ENCODE measurements around the gene ABLIM2. TPM values are rescaled to one million over a fixed set of nuclear protein-coding genes. Genes with fewer than 3 reads are reported as not detected.
A peak's percentile ranks its signal among the peaks of the same experiment; 100 is the strongest.

The ABLIM2 gene
- polyA plus RNA-seq, 3 donors, result 0.21 TPM; not detected in 2

DNA sequence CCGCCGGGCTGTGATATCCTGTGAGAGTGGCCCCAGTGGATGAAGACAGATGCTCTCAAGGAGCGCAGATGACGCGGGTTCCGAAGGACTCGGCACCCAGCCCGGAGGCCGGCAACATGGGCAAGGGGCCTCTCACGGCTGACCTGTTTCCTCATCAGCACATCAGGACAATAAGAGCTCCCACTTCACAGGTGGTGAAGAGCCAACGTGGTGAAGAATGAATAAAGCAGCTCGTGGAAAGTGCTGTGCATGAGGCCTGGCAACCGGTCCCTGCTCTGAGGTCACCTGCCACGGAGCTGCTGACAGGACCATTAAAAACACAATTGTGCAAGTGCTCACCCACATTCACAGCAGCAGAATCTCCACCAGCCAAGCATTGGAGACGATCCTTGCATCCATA is 22.9 kb downstream of the ABLIM2 start:
- Histone ChIP-seq H3K36me3 (replicated peaks in 1 of 2; ENCODE audit: control insufficient read depth in 1 of 2, insufficient read depth in 2 of 2, low read length in 2 of 2) (no peaks in the 10 kb centered on the region), H3K9me3 (replicated peaks in 1 of 2; ENCODE audit: control insufficient read depth in 1 of 2, insufficient read depth in 1 of 2, low read length in 2 of 2) (no peaks in the 10 kb centered on the region), H4K20me1 (ENCODE audit: insufficient read depth, low read length) (no peaks in the 10 kb centered on the region), H3K4me1 (ENCODE audit: control insufficient read depth in 1 of 2, insufficient read depth in 2 of 2, low read length in 2 of 2) (no peaks in the 10 kb centered on the region), H3K4me3 (replicated peaks in 1 of 3; ENCODE audit: low read depth in 2 of 3, low read length in 3 of 3) (no peak overlapping the region), H3K4me2 (replicated peaks; ENCODE audit: extremely low read depth, low read length, poor library complexity, severe bottlenecking) (no peak overlapping the region), H3K79me2 (ENCODE audit: insufficient read depth, low read length) (no peaks in the 10 kb centered on the region), H3K27ac (ENCODE audit: low read depth in 1 of 2, low read length in 2 of 2) (no peak overlapping the region), H3K27me3 (ENCODE audit: control insufficient read depth in 2 of 2, insufficient read depth in 2 of 2, low read length in 2 of 2) (no peaks in the 10 kb centered on the region), H2AFZ (ENCODE audit: insufficient read depth, low read depth, low read length, poor library complexity, severe bottlenecking) (no peak overlapping the region), H3K9ac (ENCODE audit: insufficient read depth, low read length, poor library complexity, severe bottlenecking) (no peak overlapping the region)
- peaks cover 0 to 7% (median 3%) of the 10 kb centered on the region in 7 donors for H3K9me3 Mint-ChIP-seq
- H3K4me1 Mint-ChIP-seq, result no peaks in the 10 kb centered on the region
- intact Hi-C loops (cut with micrococcal nuclease), result no loop called here
- peaks cover 8 to 19% (median 10%) of the 10 kb centered on the region in 3 donors for H3K27me3 Mint-ChIP-seq (ENCODE audit: low read depth in 3 of 3)
- H3K36me3 Mint-ChIP-seq, result no peaks in the 10 kb centered on the region
- 93% methylated on average over 12 of the region's 15 CpGs for WGBS (ENCODE audit: insufficient coverage)
- TF ChIP-seq, protein P1, sequence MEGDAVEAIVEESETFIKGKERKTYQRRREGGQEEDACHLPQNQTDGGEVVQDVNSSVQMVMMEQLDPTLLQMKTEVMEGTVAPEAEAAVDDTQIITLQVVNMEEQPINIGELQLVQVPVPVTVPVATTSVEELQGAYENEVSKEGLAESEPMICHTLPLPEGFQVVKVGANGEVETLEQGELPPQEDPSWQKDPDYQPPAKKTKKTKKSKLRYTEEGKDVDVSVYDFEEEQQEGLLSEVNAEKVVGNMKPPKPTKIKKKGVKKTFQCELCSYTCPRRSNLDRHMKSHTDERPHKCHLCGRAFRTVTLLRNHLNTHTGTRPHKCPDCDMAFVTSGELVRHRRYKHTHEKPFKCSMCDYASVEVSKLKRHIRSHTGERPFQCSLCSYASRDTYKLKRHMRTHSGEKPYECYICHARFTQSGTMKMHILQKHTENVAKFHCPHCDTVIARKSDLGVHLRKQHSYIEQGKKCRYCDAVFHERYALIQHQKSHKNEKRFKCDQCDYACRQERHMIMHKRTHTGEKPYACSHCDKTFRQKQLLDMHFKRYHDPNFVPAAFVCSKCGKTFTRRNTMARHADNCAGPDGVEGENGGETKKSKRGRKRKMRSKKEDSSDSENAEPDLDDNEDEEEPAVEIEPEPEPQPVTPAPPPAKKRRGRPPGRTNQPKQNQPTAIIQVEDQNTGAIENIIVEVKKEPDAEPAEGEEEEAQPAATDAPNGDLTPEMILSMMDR (IDR thresholded peaks at IDR 0.05), result no peak
- no peak for DNase-seq
- H3K27ac Mint-ChIP-seq, result no peak overlapping the region
- no peak overlapping the region for H3K4me3 Mint-ChIP-seq

DNA sequence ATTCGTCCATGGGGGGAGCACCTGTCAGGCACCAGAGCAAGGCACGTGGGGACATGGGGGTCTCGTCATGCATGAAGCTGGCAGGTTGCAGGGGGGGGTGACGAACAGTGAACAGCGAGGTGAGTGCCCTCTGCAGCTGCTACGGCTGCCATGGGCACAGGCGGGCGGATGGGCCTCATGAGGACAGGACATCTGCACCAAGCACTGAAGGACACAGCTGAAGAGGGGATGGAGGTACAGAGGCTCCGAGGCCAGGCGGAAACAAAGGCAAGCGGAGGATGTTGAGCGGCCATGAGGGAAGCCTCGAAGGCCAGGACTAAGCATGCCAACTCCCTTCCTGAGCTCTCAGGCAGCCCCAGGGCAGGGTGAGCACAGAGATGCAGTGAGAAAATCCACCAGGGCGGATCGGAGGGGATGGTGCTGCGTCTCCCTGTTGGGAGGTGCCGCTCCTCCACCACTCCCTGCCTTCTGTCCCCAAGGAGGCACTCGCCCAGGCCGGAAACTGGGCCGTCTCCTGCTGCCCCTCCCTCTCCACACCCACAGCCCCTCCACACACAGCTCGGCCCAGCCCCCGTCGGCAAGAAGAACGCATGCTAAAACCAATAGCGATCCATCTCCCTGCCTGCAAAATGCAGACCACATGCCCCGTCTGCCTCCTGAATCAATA is 24.6 kb downstream of the ABLIM2 start:
- Histone ChIP-seq H3K27me3 (ENCODE audit: control insufficient read depth in 2 of 2, insufficient read depth in 2 of 2, low read length in 2 of 2) (no peaks in the 10 kb centered on the region), H3K27ac (ENCODE audit: low read depth in 1 of 2, low read length in 2 of 2) (no peak overlapping the region), H3K36me3 (replicated peaks in 1 of 2; ENCODE audit: control insufficient read depth in 1 of 2, insufficient read depth in 2 of 2, low read length in 2 of 2) (no peaks in the 10 kb centered on the region), H3K9ac (ENCODE audit: insufficient read depth, low read length, poor library complexity, severe bottlenecking) (no peak overlapping the region), H3K4me3 (replicated peaks in 1 of 3; ENCODE audit: low read depth in 2 of 3, low read length in 3 of 3) (no peak overlapping the region), H3K4me2 (replicated peaks; ENCODE audit: extremely low read depth, low read length, poor library complexity, severe bottlenecking) (no peak overlapping the region), H4K20me1 (ENCODE audit: insufficient read depth, low read length) (no peaks in the 10 kb centered on the region), H3K9me3 (replicated peaks in 1 of 2; ENCODE audit: control insufficient read depth in 1 of 2, insufficient read depth in 1 of 2, low read length in 2 of 2) (no peaks in the 10 kb centered on the region), H3K79me2 (ENCODE audit: insufficient read depth, low read length) (no peaks in the 10 kb centered on the region), H2AFZ (ENCODE audit: insufficient read depth, low read depth, low read length, poor library complexity, severe bottlenecking) (no peak overlapping the region), H3K4me1 (ENCODE audit: control insufficient read depth in 1 of 2, insufficient read depth in 2 of 2, low read length in 2 of 2) (no peaks in the 10 kb centered on the region)
- Mint-ChIP-seq H3K27me3 (ENCODE audit: low read depth in 3 of 3) (peaks cover 10 to 19% (median 12%) of the 10 kb centered on the region in 3 donors), H3K9me3 (peaks cover 0 to 3% (median 0%) of the 10 kb centered on the region in 7 donors), H3K27ac (peak overlapping the region in 1 of 7 donors; percentile 29), H3K4me3 (no peak overlapping the region), H3K36me3 (no peaks in the 10 kb centered on the region), H3K4me1 (no peaks in the 10 kb centered on the region)
- 54% methylated on average over 22 of the region's 26 CpGs for WGBS (ENCODE audit: insufficient coverage)
- TF ChIP-seq, protein P1 (IDR thresholded peaks at IDR 0.05), result no peak
- intact Hi-C loops (cut with micrococcal nuclease), result no loop called here
- DNase-seq, result no peak
